Nephron progenitor cell (in vitro differentiated cells): ENCODE measurements around the gene LIPC.

Experiments
- DNase-seq: peaks from one replicate; pipeline ENCODE4 v3.0.0; 2021
- H3K27ac Mint-ChIP-seq: 2 replicates; pipeline ENCODE4 v1.8.0; 2021; ENCODE audit warnings: mild to moderate bottlenecking, moderate library complexity, mixed read lengths
- H3K27me3 Mint-ChIP-seq: 2 replicates; pipeline ENCODE4 v1.8.0; 2021; ENCODE audit warnings: mild to moderate bottlenecking, low read depth, mixed read lengths; ENCODE audit not compliant: poor library complexity
- H3K36me3 Mint-ChIP-seq: 2 replicates; pipeline ENCODE4 v1.8.0; 2021; ENCODE audit warnings: low read depth, mixed read lengths
- H3K4me1 Mint-ChIP-seq: 2 replicates; pipeline ENCODE4 v1.8.0; 2021; ENCODE audit warnings: mixed read lengths
- H3K4me3 Mint-ChIP-seq: 2 replicates; pipeline ENCODE4 v1.8.0; 2021; ENCODE audit warnings: mild to moderate bottlenecking, moderate library complexity, mixed read lengths
- H3K9me3 Mint-ChIP-seq: 2 replicates; pipeline ENCODE4 v1.8.0; 2021; ENCODE audit warnings: mild to moderate bottlenecking, moderate library complexity, mixed read lengths
- CTCF ChIP-seq: fragments of 200-600 bp; sonication (generic); IDR thresholded peaks from 2 replicates; pipeline ENCODE4 v1.5.0; 2021; ENCODE audit warnings: antibody characterized with exemption

The LIPC gene

GRCh38 chr15:58474741-58475323 lies 43.0 kb downstream of the LIPC start:
- peaks cover 52% of the 10 kb centered on the region for H3K4me1 Mint-ChIP-seq
- no peak overlapping the region for H3K27ac Mint-ChIP-seq
- no peak for DNase-seq
- TF ChIP-seq CTCF, result no peak
- H3K9me3 Mint-ChIP-seq, result no peaks in the 10 kb centered on the region
- H3K36me3 Mint-ChIP-seq, result no peaks in the 10 kb centered on the region
- no peaks in the 10 kb centered on the region for H3K27me3 Mint-ChIP-seq
- H3K4me3 Mint-ChIP-seq, result no peak overlapping the region

GRCh38 chr15:58475573-58476524 lies 44.1 kb downstream of the LIPC start:
- DNase-seq, result no peak
- H3K9me3 Mint-ChIP-seq, result no peaks in the 10 kb centered on the region
- no peak overlapping the region for H3K4me3 Mint-ChIP-seq
- H3K36me3 Mint-ChIP-seq, result no peaks in the 10 kb centered on the region
- TF ChIP-seq CTCF, result no peak
- H3K27me3 Mint-ChIP-seq, result no peaks in the 10 kb centered on the region
- H3K27ac Mint-ChIP-seq, result no peak overlapping the region
- H3K4me1 Mint-ChIP-seq, result peaks cover 46% of the 10 kb centered on the region

GRCh38 chr15:58476525-58477162 lies 44.9 kb downstream of the LIPC start:
- no peak for DNase-seq
- no peaks in the 10 kb centered on the region for H3K9me3 Mint-ChIP-seq
- H3K27ac Mint-ChIP-seq, result no peak overlapping the region
- no peaks in the 10 kb centered on the region for H3K36me3 Mint-ChIP-seq
- no peak overlapping the region for H3K4me3 Mint-ChIP-seq
- peaks cover 45% of the 10 kb centered on the region for H3K4me1 Mint-ChIP-seq
- TF ChIP-seq CTCF, result no peak
- H3K27me3 Mint-ChIP-seq, result no peaks in the 10 kb centered on the region

- H3K4me1 Mint-ChIP-seq, result peaks cover 45% of the 10 kb centered on the region
- no peaks in the 10 kb centered on the region for H3K36me3 Mint-ChIP-seq
- no peaks in the 10 kb centered on the region for H3K27me3 Mint-ChIP-seq
- no peaks in the 10 kb centered on the region for H3K9me3 Mint-ChIP-seq
- no peak overlapping the region for H3K27ac Mint-ChIP-seq
- TF ChIP-seq CTCF, result no peak
- no peak for DNase-seq
- H3K4me3 Mint-ChIP-seq, result no peak overlapping the region
These were observed 45.4 kb downstream of the LIPC start for GRCh38 chr15:58477170-58477569.

- Mint-ChIP-seq H3K27ac (no peak overlapping the region), H3K4me3 (no peak overlapping the region), H3K36me3 (no peaks in the 10 kb centered on the region), H3K4me1 (peaks cover 42% of the 10 kb centered on the region), H3K27me3 (no peaks in the 10 kb centered on the region), H3K9me3 (no peaks in the 10 kb centered on the region)
- no peak for TF ChIP-seq CTCF
- DNase-seq, result no peak
These were observed 46.2 kb downstream of the LIPC start for GRCh38 chr15:58478035-58478434.
